NCI-H82 treated with DMSO at 0.1 percent for 48 hours (cell line): ENCODE data around the gene P2RX6.
A peak's percentile ranks its signal among the peaks of the same experiment; 100 is the strongest.
"Not testable (repeated sequence)": the region's sequence is repeated elsewhere in the genome, so short reads cannot be mapped to it uniquely, and the experiment has no call there.

ENCODE experiments used
- DNase-seq: peaks from one replicate; lab custom pipeline; 2025; ENCODE audit not compliant: unreplicated experiment; lab: John Stamatoyannopoulos, UW

P2RX6 gene

GRCh38 chr22:21014726-21015465, at the start of gene P2RX6:
Gene P2RX6 (plus strand): TSS chr22:21015165. CDS start chr22:21015175, 10 bp downstream.
- peak; percentile 17 for DNase-seq

GRCh38 chr22:20965888-20966855, 48.8 kb upstream of the P2RX6 start:
- no peak for DNase-seq

- no peak for DNase-seq
Measured at GRCh38 chr22:20966883-20967696, 47.9 kb upstream of the P2RX6 start, which contains the start of gene AIFM3. Gene AIFM3 (plus strand): TSS chr22:20967255. CDS start chr22:20967945, 690 bp downstream.

- no peak for DNase-seq
Measured at GRCh38 chr22:20967697-20968211, 47.2 kb upstream of the P2RX6 start.

- DNase-seq: no peak
Measured at GRCh38 chr22:20968281-20968977, 46.5 kb upstream of the P2RX6 start.

GRCh38 chr22:20970939-20971657, 43.9 kb upstream of the P2RX6 start:
- no peak for DNase-seq

- not testable (repeated sequence) for DNase-seq
Measured at GRCh38 chr22:20972014-20972694, 42.8 kb upstream of the P2RX6 start.

GRCh38 chr22:20972933-20973577, 41.9 kb upstream of the P2RX6 start:
- DNase-seq: no peak

GRCh38 chr22:20973634-20974286, 41.2 kb upstream of the P2RX6 start:
- no peak for DNase-seq

- DNase-seq: no peak
Measured at GRCh38 chr22:20974336-20974955, 40.5 kb upstream of the P2RX6 start.

- no peak for DNase-seq
Measured at GRCh38 chr22:20975541-20976290, 39.2 kb upstream of the P2RX6 start.

- DNase-seq: no peak
Measured at GRCh38 chr22:20976291-20976877, 38.6 kb upstream of the P2RX6 start.

- no peak for DNase-seq
Measured at GRCh38 chr22:20977019-20977418, 37.9 kb upstream of the P2RX6 start.

GRCh38 chr22:20977516-20978170, 37.3 kb upstream of the P2RX6 start:
- no peak for DNase-seq

GRCh38 chr22:20978419-20978818, 36.5 kb upstream of the P2RX6 start:
- no peak for DNase-seq
